Measurements from ENCODE around the gene SPARC. TPM values are rescaled to one million over a fixed set of nuclear protein-coding genes. Genes with fewer than 3 reads are reported as not detected.

SPARC gene
- total RNA-seq, 1 experiment from 2014 or later, result 418 TPM

DNA sequence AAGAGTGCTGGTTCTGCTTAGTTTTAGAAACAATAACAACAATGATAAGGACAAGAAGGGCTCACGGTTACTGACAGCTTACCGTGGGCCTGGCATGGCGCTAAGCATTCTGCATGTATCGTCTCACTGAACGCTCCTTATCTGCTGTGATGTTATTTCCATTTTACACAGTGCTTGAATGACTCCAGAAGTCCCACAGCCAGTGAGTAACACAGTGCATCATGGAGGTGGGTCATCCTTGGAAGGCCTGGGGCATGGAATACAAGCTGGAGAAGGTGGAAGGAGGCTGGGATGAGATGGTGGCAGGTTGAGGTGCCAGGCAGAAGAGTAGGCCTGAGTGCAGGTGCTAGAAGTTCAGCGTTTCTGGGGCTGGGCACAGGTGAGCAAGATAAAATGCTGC lies 59.1 kb downstream of the SPARC start:
- ChIA-PET POLR2A (no interaction called here), CTCF (no interaction called here)
- TF ChIP-seq AFF4 (CRISPR knock-in tag; IDR thresholded peaks at IDR 0.05; ENCODE audit: borderline replicate concordance) (no peak), JAZF1 (CRISPR knock-in tag; IDR thresholded peaks at IDR 0.05) (no peak)
- TF ChIP-seq, protein P1, sequence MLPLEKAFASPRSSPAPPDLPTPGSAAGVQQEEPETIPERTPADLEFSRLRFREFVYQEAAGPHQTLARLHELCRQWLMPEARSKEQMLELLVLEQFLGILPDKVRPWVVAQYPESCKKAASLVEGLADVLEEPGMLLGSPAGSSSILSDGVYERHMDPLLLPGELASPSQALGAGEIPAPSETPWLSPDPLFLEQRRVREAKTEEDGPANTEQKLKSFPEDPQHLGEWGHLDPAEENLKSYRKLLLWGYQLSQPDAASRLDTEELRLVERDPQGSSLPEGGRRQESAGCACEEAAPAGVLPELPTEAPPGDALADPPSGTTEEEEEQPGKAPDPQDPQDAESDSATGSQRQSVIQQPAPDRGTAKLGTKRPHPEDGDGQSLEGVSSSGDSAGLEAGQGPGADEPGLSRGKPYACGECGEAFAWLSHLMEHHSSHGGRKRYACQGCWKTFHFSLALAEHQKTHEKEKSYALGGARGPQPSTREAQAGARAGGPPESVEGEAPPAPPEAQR (CRISPR knock-in tag; IDR thresholded peaks at IDR 0.05), result no peak
- H3K36me3 Mint-ChIP-seq, result no peaks in the 10 kb centered on the region
- no peaks in the 10 kb centered on the region for H3K9me3 Mint-ChIP-seq
- H3K4me3 Mint-ChIP-seq, result no peak overlapping the region
- H3K4me1 Mint-ChIP-seq, result no peaks in the 10 kb centered on the region
- no peak overlapping the region for H3K27ac Mint-ChIP-seq
- no peak for DNase-seq (ENCODE audit: low spot score)
- H3K27me3 Mint-ChIP-seq (ENCODE audit: low read depth), result no peaks in the 10 kb centered on the region
- no peak for ATAC-seq

DNA sequence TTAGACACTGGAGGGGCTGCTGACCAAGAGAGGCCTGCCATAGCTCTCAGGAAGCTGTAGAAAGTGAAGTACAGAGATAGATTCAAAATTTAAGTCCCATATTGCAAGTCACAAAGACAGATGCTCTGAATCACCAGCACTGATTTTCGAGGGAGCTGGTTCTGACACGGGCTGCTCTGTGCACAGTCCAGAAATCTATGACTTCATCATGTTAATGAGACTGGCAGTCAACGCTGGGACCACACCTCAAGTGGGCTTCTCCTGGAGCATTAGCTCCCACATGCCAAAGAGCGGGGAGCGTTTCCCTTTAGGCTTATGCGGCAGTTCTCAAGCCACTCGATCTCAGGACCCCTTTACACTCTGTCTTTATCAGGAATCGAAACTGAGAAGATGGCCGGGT lies 61.4 kb downstream of the SPARC start:
- H3K9me3 Mint-ChIP-seq, result no peaks in the 10 kb centered on the region
- no peak overlapping the region for H3K4me3 Mint-ChIP-seq
- ATAC-seq, result no peak
- CTCF ChIA-PET, result no interaction called here
- POLR2A ChIA-PET, result no interaction called here
- DNase-seq (ENCODE audit: low spot score), result no peak
- H3K27me3 Mint-ChIP-seq (ENCODE audit: low read depth), result no peaks in the 10 kb centered on the region; the same call in 1 of the 2 replicates
- H3K4me1 Mint-ChIP-seq, result peaks cover 10% of the 10 kb centered on the region
- TF ChIP-seq, protein P2, sequence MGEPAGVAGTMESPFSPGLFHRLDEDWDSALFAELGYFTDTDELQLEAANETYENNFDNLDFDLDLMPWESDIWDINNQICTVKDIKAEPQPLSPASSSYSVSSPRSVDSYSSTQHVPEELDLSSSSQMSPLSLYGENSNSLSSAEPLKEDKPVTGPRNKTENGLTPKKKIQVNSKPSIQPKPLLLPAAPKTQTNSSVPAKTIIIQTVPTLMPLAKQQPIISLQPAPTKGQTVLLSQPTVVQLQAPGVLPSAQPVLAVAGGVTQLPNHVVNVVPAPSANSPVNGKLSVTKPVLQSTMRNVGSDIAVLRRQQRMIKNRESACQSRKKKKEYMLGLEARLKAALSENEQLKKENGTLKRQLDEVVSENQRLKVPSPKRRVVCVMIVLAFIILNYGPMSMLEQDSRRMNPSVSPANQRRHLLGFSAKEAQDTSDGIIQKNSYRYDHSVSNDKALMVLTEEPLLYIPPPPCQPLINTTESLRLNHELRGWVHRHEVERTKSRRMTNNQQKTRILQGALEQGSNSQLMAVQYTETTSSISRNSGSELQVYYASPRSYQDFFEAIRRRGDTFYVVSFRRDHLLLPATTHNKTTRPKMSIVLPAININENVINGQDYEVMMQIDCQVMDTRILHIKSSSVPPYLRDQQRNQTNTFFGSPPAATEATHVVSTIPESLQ (CRISPR knock-in tag; IDR thresholded peaks at IDR 0.05), result no peak
- no peak for TF ChIP-seq TEAD4 (CRISPR knock-in tag; IDR thresholded peaks at IDR 0.05)
- TF ChIP-seq TEAD1 (CRISPR knock-in tag; IDR thresholded peaks at IDR 0.05), result no peak
- TF ChIP-seq, protein P3, sequence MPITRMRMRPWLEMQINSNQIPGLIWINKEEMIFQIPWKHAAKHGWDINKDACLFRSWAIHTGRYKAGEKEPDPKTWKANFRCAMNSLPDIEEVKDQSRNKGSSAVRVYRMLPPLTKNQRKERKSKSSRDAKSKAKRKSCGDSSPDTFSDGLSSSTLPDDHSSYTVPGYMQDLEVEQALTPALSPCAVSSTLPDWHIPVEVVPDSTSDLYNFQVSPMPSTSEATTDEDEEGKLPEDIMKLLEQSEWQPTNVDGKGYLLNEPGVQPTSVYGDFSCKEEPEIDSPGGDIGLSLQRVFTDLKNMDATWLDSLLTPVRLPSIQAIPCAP (CRISPR knock-in tag; IDR thresholded peaks at IDR 0.05), result no peak
- TF ChIP-seq, protein P1 (CRISPR knock-in tag; IDR thresholded peaks at IDR 0.05), result no peak
- TF ChIP-seq HMGXB4 (CRISPR knock-in tag; IDR thresholded peaks at IDR 0.05), result no peak
- TF ChIP-seq FOXP1 (CRISPR knock-in tag; IDR thresholded peaks at IDR 0.05; ENCODE audit: borderline replicate concordance), result no peak
- no peak for TF ChIP-seq MYBL2 (CRISPR knock-in tag; IDR thresholded peaks at IDR 0.05)
- no peaks in the 10 kb centered on the region for H3K36me3 Mint-ChIP-seq
- no peak overlapping the region for H3K27ac Mint-ChIP-seq

- ChIA-PET CTCF (no interaction called here), POLR2A (no interaction called here)
- Mint-ChIP-seq H3K4me3 (no peak overlapping the region), H3K27me3 (ENCODE audit: low read depth) (no peaks in the 10 kb centered on the region; the same call in 1 of the 2 replicates), H3K4me1 (peaks cover 19% of the 10 kb centered on the region), H3K36me3 (no peaks in the 10 kb centered on the region), H3K9me3 (no peaks in the 10 kb centered on the region), H3K27ac (no peak overlapping the region)
- DNase-seq (ENCODE audit: low spot score) (no peak), ATAC-seq (no peak)
- TF ChIP-seq TEAD1 (CRISPR knock-in tag; IDR thresholded peaks at IDR 0.05), result no peak
- no peak for TF ChIP-seq ESRRA (CRISPR knock-in tag; IDR thresholded peaks at IDR 0.05; ENCODE audit: borderline replicate concordance)
- TF ChIP-seq, protein P4, sequence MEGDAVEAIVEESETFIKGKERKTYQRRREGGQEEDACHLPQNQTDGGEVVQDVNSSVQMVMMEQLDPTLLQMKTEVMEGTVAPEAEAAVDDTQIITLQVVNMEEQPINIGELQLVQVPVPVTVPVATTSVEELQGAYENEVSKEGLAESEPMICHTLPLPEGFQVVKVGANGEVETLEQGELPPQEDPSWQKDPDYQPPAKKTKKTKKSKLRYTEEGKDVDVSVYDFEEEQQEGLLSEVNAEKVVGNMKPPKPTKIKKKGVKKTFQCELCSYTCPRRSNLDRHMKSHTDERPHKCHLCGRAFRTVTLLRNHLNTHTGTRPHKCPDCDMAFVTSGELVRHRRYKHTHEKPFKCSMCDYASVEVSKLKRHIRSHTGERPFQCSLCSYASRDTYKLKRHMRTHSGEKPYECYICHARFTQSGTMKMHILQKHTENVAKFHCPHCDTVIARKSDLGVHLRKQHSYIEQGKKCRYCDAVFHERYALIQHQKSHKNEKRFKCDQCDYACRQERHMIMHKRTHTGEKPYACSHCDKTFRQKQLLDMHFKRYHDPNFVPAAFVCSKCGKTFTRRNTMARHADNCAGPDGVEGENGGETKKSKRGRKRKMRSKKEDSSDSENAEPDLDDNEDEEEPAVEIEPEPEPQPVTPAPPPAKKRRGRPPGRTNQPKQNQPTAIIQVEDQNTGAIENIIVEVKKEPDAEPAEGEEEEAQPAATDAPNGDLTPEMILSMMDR (IDR thresholded peaks at IDR 0.05), result no peak
- TF ChIP-seq ZNF263 (CRISPR knock-in tag; IDR thresholded peaks at IDR 0.05; ENCODE audit: low read depth), result no peak
- TF ChIP-seq, protein P2 (CRISPR knock-in tag; IDR thresholded peaks at IDR 0.05), result no peak
- TF ChIP-seq, protein P5, sequence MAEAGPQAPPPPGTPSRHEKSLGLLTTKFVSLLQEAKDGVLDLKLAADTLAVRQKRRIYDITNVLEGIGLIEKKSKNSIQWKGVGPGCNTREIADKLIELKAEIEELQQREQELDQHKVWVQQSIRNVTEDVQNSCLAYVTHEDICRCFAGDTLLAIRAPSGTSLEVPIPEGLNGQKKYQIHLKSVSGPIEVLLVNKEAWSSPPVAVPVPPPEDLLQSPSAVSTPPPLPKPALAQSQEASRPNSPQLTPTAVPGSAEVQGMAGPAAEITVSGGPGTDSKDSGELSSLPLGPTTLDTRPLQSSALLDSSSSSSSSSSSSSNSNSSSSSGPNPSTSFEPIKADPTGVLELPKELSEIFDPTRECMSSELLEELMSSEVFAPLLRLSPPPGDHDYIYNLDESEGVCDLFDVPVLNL (CRISPR knock-in tag; IDR thresholded peaks at IDR 0.05; ENCODE audit: borderline replicate concordance, low read depth), result no peak
Measured at GRCh38 chr5:151624476-151624875, 62.2 kb downstream of the SPARC start.
